Stimulated activated CD4-positive, alpha-beta T cell treated with anti-CD3 and anti-CD28 coated beads, Interleukin-1b, Interleukin-23, amount 100 ng/mL, for 1 hour (primary cell): ENCODE data around the gene CRP.
"Not testable (repeated sequence)": the region's sequence is repeated elsewhere in the genome, so short reads cannot be mapped to it uniquely, and the experiment has no call there.

Experiments used
- DNase-seq, 2 donors: peaks; one replicate each; pipeline ENCODE4 v3.0.0-alpha.2; 2020; ENCODE audit warnings: low read depth in 2 of 2

Gene CRP

DNA sequence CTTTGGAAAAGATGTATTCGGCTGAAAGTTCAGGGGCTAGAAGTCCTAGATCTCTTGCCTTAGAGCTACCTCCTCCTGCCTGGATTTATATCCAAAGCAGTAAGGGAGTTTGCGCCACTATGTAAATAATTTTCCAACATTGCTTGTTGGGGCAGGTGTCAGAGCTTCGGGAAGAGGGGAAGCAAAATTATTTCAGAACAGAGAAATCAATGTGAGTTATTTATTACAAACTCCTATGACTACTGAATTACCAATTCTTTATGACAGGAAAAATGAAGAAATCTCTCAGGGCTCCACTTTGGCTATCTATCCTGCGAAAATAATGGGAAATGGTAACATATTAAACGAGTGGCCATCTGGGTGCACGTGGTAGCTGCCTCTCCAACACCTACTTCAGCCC lies at the start of gene CRP:
TSS of gene CRP (minus strand) at position 61 of the 400 bp plus-strand sequence. CDS start 104 bp downstream, outside the sequence.
- DNase-seq = no peak

DNA sequence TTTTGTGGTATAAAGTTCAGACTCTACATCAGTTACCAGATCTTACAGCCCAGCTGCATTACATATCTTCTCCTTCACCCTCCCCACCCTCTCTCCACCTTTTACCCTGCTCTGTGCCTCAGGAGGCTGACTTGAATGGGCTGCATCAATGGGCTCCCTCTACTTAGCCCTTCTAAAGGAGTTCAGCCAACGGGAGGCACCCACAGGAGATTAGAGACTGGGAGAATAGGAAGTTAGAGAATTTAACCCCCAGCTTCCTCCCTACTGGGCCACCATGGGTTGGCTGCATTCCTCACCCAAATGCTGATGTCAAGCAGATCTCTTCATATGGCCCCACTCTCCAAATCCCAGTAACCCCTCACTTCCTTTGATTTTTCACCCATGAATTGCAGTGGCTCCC lies 49.3 kb upstream of the CRP start:
- DNase-seq = no peak

DNA sequence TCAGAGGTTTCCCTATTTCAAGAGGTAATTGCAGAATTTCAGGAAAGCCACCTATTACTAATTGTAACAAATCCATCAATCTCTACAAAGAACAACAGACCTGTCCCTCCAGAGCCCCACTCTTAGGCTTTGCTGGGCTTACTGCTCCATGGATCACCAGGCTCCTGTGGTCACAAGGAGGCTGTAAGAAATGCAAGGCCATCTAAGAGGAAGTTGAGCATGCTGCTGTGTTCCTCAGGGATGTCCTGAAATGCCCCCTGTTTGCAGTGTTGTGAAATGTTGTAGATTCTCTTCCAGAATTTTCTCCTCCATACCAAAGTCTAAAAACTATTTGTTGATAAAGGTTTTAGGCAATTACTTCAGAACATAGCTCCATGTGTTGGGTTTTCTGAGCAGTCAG lies 42.0 kb upstream of the CRP start:
- no peak for DNase-seq

DNA sequence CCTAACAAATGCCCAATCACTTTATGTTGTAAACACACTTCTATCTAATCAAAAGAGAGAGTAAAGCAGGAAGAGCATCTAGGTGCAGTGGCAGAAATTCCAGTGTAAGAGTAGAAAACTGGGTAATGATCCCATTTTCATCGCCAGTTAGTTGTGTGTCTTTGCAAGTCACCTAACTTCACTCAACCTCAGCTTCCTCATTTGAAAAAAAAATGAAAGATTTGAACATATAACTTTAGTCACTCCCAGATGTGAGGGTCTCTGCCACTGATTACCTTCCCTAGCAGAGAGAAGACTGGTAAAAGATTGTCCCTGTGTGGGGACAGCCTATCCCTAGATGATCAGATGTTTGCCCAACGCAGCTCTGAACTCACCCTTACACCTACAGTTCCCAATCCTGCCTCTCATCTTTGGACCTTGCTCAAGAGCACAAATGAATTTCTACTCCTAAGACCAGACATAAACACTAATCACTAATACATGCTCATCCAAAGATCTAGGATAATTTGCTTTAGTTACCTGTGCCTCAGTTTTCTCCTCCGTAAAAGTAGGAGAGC lies 41.1 kb upstream of the CRP start:
- DNase-seq = no peak

GRCh38 chr1:159753386-159753785 lies 39.0 kb upstream of the CRP start:
- DNase-seq = no peak

GRCh38 chr1:159752135-159752580 lies 37.8 kb upstream of the CRP start:
- no peak for DNase-seq

DNA sequence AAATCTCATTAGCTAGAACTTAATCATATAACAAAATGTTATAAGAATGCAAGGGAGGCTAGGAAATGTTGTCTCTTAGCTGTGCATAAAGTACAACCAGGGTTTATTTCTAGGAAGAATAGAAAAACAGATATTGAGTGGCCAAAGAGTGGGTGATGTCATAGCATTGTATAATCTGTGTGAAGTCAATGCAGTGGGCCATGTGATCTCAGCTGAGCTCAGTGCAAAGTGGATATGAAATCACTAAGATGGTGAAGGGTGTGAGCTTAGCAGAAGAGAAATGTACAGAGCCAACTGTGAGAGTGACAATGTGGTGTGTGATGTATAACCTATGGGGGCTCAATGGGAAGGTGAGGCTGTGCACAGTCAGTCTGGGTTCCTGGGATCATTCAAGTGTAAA lies 36.6 kb upstream of the CRP start:
- no peak for DNase-seq

DNA sequence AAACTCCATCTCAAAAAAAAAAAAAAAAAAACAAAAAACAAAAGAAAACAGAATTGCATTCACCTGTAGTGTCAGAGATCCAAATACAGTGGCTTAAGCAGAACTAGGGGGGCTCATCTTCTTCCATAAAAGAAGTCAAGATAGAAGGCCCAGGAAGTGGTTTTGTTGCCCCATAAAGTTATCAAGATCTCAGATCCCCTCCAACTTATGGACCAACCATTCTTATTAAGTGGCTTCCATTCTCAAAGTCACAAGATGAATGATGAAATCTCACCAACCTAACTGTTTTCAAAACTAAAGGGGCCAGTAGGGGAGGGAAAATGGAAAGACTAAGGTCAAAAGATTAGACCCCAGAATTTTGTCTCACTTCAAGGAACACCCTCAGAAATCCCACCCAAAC lies 36.2 kb upstream of the CRP start:
- no peak for DNase-seq

DNA sequence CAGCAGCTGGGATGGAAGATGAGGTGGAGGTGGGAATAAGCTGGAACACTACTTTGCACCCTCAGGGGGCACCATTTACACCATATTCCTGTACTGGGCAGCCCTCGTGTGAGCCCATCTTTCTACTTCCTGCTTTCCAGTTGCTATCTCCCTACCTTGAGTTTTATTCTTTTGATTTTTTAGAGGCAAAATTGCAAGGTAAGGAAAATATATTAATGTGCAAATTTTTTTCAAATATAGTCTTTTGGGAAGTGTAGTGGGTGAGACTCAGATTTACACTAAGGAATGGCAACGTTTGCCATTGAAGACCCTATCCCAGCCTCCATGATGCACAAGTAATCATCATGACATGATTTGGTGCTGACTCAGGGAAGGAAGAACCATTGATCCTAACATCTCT lies 35.2 kb upstream of the CRP start:
- no peak for DNase-seq

GRCh38 chr1:159748370-159748769 lies 34.0 kb upstream of the CRP start:
- DNase-seq = no peak

GRCh38 chr1:159746666-159747065 lies 32.3 kb upstream of the CRP start:
- no peak for DNase-seq

GRCh38 chr1:159743651-159744410 lies 29.4 kb upstream of the CRP start:
- DNase-seq = no peak

DNA sequence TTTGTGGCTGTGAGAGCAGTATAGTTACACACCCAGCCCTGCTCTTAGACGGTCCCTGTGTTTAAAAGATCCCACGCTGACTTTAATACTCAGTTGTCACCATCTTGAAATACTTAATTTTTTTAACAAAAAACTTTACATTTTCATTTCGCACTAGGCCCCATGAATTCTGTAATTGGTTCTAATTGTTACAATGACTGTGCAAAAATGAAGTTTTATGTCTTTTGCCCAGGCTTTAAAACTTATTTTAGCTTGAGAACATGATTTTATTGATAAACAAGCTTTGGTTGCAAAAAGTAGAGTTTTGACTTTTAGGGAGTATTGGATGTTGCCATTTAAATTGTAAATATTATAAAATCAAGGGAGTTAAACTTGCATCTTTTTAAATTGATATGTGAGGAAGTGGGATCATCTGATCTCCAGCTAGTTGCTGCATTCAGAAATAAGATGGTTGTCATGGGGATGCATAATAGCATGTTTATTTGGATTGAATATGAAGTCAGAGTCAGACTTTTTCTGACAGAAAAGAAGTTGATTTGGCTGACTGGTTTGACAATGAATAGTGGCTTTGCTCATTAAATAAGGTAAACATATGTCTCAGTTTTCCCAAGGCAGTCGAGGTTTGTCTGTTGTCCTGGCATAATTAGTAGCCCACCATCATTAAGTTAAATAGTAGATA lies 23.0 kb upstream of the CRP start:
- DNase-seq = no peak

DNA sequence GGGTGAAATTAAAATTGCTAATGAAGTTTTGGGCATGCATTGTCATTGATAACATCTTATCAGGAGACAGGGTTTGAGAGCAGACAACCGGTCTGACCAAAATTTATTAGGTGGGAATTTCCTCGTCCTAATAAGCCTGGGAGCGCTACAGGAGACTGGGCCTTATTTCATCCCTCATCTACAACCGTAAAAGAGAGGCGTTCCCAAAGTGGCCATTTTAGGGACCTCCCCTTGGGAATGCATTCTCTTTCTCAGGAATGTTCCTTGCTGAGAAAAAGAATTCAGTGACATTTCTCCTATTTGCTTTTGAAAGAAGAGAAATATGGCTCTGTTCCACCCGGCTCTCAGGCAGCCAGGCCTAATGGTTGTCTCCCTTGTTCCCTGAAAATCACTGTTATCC lies 8.8 kb upstream of the CRP start:
- not testable (repeated sequence) for DNase-seq

GRCh38 chr1:159719990-159720389 lies 5.6 kb upstream of the CRP start:
- no peak for DNase-seq

- DNase-seq = no peak
Observed at GRCh38 chr1:159715855-159716254, 1.5 kb upstream of the CRP start.

DNA sequence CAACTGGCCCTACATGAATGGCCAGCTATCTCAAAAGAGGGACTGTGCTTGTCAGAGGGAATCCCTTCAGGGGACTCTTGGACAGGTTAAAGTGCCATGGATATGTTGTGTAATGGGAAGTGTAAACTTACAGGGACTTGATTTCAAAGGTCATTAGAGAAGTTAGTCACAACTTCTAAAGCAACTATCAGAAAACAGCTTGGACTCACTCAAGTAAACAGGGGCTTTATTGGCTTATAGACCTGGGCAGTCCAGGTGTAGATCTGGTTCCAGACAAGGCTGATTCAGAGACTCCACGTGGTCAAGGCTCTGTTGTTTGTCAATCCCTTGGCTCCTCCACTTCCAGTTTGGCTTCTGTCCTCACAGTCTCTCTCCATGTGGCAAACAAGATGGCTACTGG lies 2.3 kb downstream of the CRP start:
- no peak for DNase-seq

DNA sequence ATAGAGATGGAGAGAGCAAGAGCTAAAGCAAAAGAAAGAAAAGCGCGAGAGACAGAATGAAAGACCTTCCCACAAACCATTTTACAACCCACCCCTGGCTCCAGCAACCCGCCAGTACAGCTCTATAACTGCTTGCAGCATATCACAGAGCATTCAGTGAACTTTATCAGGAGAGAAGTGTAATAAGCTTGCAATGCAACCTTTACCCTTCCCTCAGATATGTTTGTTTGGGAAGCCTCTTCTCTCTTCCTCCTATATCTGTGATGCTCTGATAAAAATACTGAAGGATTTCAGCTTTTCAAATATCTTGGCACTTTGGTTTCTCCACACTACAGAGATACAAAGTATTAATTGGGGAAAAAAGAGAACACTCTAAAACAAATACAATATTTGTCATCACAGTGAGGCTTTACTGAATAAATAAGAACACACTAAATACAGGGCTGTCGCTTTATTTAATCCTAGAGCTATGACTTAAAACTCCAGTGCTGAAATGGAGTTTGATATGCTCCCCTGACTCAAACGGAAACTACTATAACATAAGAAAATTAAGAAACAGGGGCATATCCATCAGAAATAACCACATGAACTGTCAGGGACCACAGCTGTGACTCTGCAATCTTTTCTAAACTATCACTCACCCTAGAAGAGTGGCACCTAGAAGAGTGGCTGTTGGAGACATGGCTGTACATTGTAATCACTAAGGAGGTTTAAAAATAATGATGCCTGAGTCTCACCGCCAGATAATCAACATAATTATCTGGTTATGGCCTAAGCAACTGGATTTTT lies 6.7 kb downstream of the CRP start:
- no peak for DNase-seq

GRCh38 chr1:159705904-159706256 lies 8.5 kb downstream of the CRP start:
- DNase-seq = no peak

GRCh38 chr1:159705251-159705903 lies 9.0 kb downstream of the CRP start:
- no peak for DNase-seq

GRCh38 chr1:159704481-159704880 lies 9.9 kb downstream of the CRP start:
- no peak for DNase-seq

GRCh38 chr1:159700312-159700711 lies 14.1 kb downstream of the CRP start:
- DNase-seq = no peak
